ENCODE data around the gene HELZ2.

The HELZ2 gene

GRCh38 chr20:63540417-63541186, 33.4 kb downstream of the HELZ2 start:
- no peak for DNase-seq (ENCODE audit: low read depth in 3 of 3)

- no peak for DNase-seq (ENCODE audit: low read depth in 3 of 3)
Observed at GRCh38 chr20:63539441-63540370, 34.3 kb downstream of the HELZ2 start.

- no peak for DNase-seq (ENCODE audit: low read depth in 3 of 3)
Observed at GRCh38 chr20:63539092-63539430, 35.0 kb downstream of the HELZ2 start.

GRCh38 chr20:63538204-63539091, 35.6 kb downstream of the HELZ2 start:
- no peak for DNase-seq (ENCODE audit: low read depth in 3 of 3)

GRCh38 chr20:63537525-63538203, 36.4 kb downstream of the HELZ2 start:
- peak; percentile 92 to 94 (median 92) for DNase-seq (ENCODE audit: low read depth in 3 of 3)

GRCh38 chr20:63536997-63537524, 37.0 kb downstream of the HELZ2 start, which contains the start of gene PTK6:
PTK6 (minus strand) TSS chr20:63537376; CDS start chr20:63537314, 62 bp downstream.
- DNase-seq (ENCODE audit: low read depth in 3 of 3), result peak in 1 of 3 donors; percentile 30

- DNase-seq (ENCODE audit: low read depth in 3 of 3), result no peak
Observed at GRCh38 chr20:63536241-63536977, 37.6 kb downstream of the HELZ2 start.

- DNase-seq (ENCODE audit: low read depth in 3 of 3), result no peak
Observed at GRCh38 chr20:63534831-63535651, 39.0 kb downstream of the HELZ2 start.

- DNase-seq (ENCODE audit: low read depth in 3 of 3), result no peak
Observed at GRCh38 chr20:63534427-63534830, 39.6 kb downstream of the HELZ2 start.

GRCh38 chr20:63533871-63534393, 40.1 kb downstream of the HELZ2 start:
- DNase-seq (ENCODE audit: low read depth in 3 of 3), result no peak

GRCh38 chr20:63533388-63533787, 40.7 kb downstream of the HELZ2 start:
- DNase-seq (ENCODE audit: low read depth in 3 of 3), result no peak

- DNase-seq (ENCODE audit: low read depth in 3 of 3), result no peak
Observed at GRCh38 chr20:63532449-63532971, 41.5 kb downstream of the HELZ2 start.

- DNase-seq (ENCODE audit: low read depth in 3 of 3), result no peak
Observed at GRCh38 chr20:63531686-63532448, 42.2 kb downstream of the HELZ2 start.

GRCh38 chr20:63530788-63531160, 43.3 kb downstream of the HELZ2 start:
- DNase-seq (ENCODE audit: low read depth in 3 of 3), result no peak

- DNase-seq (ENCODE audit: low read depth in 3 of 3), result no peak
Observed at GRCh38 chr20:63529861-63530787, 43.9 kb downstream of the HELZ2 start.

- no peak for DNase-seq (ENCODE audit: low read depth in 3 of 3)
Observed at GRCh38 chr20:63529180-63529860, 44.7 kb downstream of the HELZ2 start.

Data from stimulated activated CD4-positive, alpha-beta T cell treated with anti-CD3 and anti-CD28 coated beads, TNF-alpha, amount 100 ng/mL, for 48 hours (primary cell).